ENCODE measurements around the gene MYBPHL. TPM values are rescaled to one million over a fixed set of nuclear protein-coding genes. Genes with fewer than 3 reads are reported as not detected.

Gene MYBPHL
- total and polyA plus RNA-seq, 2 of the 13 experiments (the other 11 are each of a cell fraction or from before 2014, with no cell fraction given), result 3.7 to 3.8 TPM

DNA sequence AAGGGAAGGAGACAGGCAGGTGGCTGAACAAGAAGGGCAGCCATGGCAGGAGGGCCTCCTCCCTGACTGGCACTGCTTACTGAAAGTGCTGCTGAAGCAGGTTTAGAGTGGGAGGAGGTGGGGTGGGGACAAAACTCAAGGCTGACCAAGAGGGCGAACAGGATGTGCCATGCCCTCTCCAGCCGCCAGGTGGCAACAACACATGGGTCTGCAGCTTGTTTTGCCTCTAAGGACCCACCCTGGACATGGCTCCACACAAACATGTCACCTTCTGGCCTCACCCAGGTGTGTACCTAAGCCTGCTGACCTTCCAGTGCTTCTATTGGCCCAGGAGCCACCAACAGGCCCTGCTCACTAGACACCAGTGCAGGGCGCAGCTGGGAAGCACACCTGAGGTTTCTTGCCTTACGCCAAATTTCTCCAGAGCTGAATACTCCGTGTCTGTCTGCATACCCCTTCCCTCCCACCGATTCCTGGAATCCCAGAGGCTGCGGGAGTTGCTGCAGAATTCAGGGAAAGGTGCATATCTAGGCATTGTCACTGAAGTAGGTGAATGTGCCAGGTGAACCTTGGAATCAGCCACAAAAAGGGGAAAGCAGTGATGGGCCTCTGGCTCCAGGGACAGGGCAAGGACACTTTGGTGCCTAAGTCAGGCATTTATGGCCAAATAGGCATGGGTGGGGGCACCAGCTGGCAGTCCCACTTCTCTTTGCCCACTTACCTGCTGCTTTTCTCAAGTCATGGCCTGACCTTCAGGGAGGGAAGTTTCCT lies 29.2 kb downstream of the MYBPHL start (continued):
- TF ChIP-seq, protein P1, sequence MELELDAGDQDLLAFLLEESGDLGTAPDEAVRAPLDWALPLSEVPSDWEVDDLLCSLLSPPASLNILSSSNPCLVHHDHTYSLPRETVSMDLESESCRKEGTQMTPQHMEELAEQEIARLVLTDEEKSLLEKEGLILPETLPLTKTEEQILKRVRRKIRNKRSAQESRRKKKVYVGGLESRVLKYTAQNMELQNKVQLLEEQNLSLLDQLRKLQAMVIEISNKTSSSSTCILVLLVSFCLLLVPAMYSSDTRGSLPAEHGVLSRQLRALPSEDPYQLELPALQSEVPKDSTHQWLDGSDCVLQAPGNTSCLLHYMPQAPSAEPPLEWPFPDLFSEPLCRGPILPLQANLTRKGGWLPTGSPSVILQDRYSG (CRISPR knock-in tag; IDR thresholded peaks at IDR 0.05), result no peak
- TF ChIP-seq ZSCAN21 (CRISPR knock-in tag; IDR thresholded peaks at IDR 0.05; ENCODE audit: borderline replicate concordance), result no peak; the same call in 1 of the 2 replicates
- no peak for TF ChIP-seq NFYB (CRISPR knock-in tag; IDR thresholded peaks at IDR 0.05)
- no peak for TF ChIP-seq ZSCAN22 (CRISPR knock-in tag; IDR thresholded peaks at IDR 0.05)
- TF ChIP-seq, protein P2, sequence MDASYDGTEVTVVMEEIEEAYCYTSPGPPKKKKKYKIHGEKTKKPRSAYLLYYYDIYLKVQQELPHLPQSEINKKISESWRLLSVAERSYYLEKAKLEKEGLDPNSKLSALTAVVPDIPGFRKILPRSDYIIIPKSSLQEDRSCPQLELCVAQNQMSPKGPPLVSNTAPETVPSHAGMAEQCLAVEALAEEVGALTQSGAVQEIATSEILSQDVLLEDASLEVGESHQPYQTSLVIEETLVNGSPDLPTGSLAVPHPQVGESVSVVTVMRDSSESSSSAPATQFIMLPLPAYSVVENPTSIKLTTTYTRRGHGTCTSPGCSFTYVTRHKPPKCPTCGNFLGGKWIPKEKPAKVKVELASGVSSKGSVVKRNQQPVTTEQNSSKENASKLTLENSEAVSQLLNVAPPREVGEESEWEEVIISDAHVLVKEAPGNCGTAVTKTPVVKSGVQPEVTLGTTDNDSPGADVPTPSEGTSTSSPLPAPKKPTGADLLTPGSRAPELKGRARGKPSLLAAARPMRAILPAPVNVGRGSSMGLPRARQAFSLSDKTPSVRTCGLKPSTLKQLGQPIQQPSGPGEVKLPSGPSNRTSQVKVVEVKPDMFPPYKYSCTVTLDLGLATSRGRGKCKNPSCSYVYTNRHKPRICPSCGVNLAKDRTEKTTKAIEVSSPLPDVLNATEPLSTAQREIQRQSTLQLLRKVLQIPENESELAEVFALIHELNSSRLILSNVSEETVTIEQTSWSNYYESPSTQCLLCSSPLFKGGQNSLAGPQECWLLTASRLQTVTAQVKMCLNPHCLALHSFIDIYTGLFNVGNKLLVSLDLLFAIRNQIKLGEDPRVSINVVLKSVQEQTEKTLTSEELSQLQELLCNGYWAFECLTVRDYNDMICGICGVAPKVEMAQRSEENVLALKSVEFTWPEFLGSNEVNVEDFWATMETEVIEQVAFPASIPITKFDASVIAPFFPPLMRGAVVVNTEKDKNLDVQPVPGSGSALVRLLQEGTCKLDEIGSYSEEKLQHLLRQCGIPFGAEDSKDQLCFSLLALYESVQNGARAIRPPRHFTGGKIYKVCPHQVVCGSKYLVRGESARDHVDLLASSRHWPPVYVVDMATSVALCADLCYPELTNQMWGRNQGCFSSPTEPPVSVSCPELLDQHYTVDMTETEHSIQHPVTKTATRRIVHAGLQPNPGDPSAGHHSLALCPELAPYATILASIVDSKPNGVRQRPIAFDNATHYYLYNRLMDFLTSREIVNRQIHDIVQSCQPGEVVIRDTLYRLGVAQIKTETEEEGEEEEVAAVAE (CRISPR knock-in tag; IDR thresholded peaks at IDR 0.05; ENCODE audit: borderline replicate concordance), result no peak
- TF ChIP-seq CBFB (CRISPR knock-in tag; IDR thresholded peaks at IDR 0.05), result 0 out of 2 replicates have a peak, but pooled peaks have one; percentile 24
- TF ChIP-seq ZNF598 (CRISPR knock-in tag; IDR thresholded peaks at IDR 0.05; ENCODE audit: borderline replicate concordance), result peak; percentile 85; the same call in 1 of the 2 replicates
- TF ChIP-seq ZNF30 (CRISPR knock-in tag; IDR thresholded peaks at IDR 0.05), result no peak
- TF ChIP-seq, protein P3, sequence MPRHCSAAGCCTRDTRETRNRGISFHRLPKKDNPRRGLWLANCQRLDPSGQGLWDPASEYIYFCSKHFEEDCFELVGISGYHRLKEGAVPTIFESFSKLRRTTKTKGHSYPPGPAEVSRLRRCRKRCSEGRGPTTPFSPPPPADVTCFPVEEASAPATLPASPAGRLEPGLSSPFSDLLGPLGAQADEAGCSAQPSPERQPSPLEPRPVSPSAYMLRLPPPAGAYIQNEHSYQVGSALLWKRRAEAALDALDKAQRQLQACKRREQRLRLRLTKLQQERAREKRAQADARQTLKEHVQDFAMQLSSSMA (CRISPR knock-in tag; IDR thresholded peaks at IDR 0.05), result peak; percentile 68; the same call in 1 of the 2 replicates
- TF ChIP-seq NR2F6 (IDR thresholded peaks at IDR 0.05), result no peak; the same call in 1 of the 2 replicates
- peak; percentile 72 for TF ChIP-seq NR2F6 (CRISPR knock-in tag; IDR thresholded peaks at IDR 0.05)
- no peak for TF ChIP-seq TCF12 (IDR thresholded peaks at IDR 0.05)
- no peak for TF ChIP-seq TCF12 (CRISPR knock-in tag; IDR thresholded peaks at IDR 0.05)
- TF ChIP-seq MTF1 (CRISPR knock-in tag; IDR thresholded peaks at IDR 0.05), result no peak
- 0 out of 2 replicates have a peak, but pooled peaks have one; percentile 31 for TF ChIP-seq ZNF124 (CRISPR knock-in tag; IDR thresholded peaks at IDR 0.05)
- TF ChIP-seq FOXK1 (CRISPR knock-in tag; IDR thresholded peaks at IDR 0.05; ENCODE audit: borderline replicate concordance, low read depth), result peak; percentile 68; the same call in 1 of the 2 replicates
- peak; percentile 38; the same call in 1 of the 2 replicates for TF ChIP-seq ZNF652 (CRISPR knock-in tag; IDR thresholded peaks at IDR 0.05; ENCODE audit: borderline replicate concordance, low read depth)
- no peak for TF ChIP-seq NCOA1 (CRISPR knock-in tag; IDR thresholded peaks at IDR 0.05)
- peak; percentile 50 for TF ChIP-seq HNF4A (CRISPR knock-in tag; IDR thresholded peaks at IDR 0.05)
- peak; percentile 79 for TF ChIP-seq GABPB1 (CRISPR knock-in tag; IDR thresholded peaks at IDR 0.05)
- TF ChIP-seq NCOA2 (CRISPR knock-in tag; IDR thresholded peaks at IDR 0.05), result 0 out of 2 replicates have a peak, but pooled peaks have one; percentile 41
- 0 out of 2 replicates have a peak, but pooled peaks have one; percentile 0 for TF ChIP-seq BRD4 (CRISPR knock-in tag; IDR thresholded peaks at IDR 0.05)
- TF ChIP-seq, protein P4, sequence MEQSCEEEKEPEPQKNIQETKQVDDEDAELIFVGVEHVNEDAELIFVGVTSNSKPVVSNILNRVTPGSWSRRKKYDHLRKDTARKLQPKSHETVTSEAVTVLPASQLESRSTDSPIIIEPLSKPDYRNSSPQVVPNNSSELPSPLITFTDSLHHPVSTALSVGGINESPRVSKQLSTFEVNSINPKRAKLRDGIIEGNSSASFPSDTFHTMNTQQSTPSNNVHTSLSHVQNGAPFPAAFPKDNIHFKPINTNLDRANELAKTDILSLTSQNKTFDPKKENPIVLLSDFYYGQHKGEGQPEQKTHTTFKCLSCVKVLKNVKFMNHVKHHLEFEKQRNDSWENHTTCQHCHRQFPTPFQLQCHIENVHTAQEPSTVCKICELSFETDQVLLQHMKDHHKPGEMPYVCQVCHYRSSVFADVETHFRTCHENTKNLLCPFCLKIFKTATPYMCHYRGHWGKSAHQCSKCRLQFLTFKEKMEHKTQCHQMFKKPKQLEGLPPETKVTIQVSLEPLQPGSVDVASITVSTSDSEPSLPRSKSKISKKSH (CRISPR knock-in tag; IDR thresholded peaks at IDR 0.05; ENCODE audit: borderline replicate concordance), result peak; percentile 57; the same call in 1 of the 2 replicates
